Stimulated activated CD4-positive, alpha-beta T cell treated with anti-CD3 and anti-CD28 coated beads, Interleukin-4, amount 100 ng/mL, for 48 hours (primary cell): ENCODE results near the gene GFPT2.

ENCODE experiments used
- DNase-seq, 2 donors: peaks; one replicate each; pipeline ENCODE4 v3.0.0-alpha.2; 2020; ENCODE audit warnings: low read depth in 2 of 2

The GFPT2 gene

DNA sequence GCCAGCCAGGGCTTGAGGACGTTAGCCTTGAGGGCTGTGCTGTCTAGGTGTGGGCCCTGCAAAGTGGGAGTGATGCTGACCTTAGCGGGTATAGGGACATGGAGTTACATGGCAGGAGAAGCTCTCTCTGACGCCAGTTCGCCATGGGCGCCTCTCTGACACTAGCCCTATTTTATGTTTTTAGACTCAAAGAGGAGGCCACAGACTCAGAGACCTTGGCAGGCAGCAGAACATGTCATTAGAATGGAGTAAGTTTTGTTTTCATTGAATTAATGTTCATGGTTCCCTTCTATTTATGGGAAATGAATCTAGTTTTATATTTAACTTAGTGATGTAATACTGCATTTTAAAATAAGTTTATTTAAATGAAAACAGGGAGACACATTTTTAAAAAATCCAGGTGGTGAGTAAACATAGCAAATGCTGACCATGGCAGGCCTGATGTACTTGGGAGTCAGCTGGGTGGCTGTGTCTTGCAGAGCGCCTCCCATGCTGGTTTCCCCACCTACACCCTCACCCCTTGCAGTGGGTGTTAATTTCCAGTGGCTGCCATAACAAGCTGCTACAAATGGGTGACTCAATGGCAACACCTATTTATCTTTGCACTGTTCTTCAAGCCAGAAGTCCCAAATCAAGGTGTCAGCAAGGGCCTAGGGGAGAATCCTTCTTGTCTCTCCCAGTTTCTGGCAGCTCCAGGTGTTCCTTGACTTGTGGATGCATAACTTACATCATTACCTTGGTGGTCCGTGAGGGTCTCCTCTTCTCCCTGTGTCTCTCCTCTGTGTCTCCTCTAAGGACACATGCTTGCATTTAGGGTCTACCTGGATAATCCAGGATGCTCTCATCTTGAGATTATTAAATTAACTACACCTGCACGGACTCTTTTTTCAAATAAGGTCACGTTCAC, 25.6 kb upstream of the GFPT2 start:
- DNase-seq: no peak

DNA sequence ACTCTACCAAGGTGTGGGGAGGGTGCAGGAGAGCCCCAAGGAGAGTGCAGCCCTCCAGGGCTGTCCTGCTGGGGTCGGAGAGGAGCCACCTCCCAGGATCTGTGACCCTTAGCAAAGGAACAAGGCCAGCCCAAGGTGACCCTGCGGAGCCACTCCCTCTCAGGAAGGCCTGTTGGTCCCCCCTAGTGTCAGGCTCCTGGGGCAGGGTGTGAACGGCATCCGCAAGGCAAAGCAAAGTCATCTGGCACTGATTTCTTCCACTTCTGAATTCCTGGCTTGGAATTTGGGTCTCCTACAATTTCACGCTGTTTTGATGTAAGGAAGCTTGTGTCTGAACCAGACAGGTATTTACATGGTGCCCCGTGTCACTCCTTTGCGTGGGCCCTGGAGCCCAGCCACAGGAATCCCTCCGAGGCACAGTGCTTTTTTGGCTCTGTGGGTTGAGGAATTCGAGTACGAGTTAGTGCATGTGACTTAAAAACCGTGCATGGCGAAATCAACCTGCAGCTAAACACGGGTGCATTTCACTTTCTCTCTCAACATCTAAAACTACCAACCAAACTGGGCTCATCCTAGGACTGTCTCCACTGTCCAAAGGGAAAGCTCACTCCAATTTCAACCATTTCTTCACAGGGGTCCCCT, 24.5 kb upstream of the GFPT2 start:
- no peak for DNase-seq

DNA sequence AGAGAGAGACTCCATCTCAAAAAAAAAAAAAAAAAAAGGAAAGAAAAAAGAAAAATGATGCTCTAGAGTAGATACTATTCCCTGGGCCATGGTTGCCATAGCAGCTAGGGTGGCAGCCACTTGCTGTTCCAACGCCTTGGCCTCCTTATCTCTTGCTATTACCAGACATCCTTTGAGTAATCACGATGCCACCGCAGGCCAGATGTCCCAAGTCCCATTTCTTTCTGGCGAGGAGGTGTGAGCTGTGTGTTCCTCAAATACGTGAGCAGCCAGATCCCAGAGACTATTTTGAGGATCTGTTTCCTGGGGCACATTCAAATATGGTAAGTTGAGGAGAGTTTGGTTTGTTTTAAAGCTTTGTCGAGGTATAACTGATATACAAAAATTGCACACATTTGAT, 23.4 kb upstream of the GFPT2 start:
- no peak for DNase-seq

DNA sequence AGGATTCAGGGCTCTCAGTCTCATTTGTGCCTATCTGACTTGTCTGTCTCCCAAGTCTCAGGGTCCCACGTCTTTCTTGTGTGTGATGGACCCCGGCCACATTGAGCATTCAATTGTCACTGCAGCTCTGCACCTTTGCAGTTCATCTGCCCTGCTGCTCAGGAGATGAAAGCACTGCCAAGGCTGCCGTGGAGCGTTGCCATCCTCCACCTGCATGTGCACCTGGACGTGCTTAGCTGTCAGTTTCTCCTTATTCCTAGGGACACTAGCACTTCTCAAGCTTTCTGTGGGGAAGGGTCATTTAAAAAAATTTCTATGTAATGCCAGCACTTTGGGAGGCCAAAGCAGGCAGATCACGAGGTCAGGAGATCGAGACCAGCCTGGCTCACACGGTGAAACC, 22.8 kb upstream of the GFPT2 start:
- no peak for DNase-seq

DNA sequence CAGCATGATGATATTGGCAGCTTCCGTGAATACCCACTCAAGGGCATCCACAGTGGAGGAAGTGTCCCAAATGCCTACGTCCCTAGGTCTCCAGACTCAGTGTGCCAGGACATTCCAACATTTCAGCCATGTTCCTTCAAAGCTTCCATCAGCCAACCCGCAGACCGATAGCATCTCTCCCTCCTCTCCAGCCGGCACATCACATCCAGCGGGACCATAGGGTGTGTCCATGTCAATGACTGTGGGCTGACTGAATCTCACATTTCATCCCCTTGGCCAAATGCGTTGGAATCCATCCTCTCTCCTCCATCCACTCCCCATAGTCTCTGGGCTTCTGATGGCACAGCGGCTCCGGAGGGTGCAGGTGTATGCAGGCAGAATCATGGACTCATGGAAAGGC, 22.2 kb upstream of the GFPT2 start:
- no peak for DNase-seq

DNA sequence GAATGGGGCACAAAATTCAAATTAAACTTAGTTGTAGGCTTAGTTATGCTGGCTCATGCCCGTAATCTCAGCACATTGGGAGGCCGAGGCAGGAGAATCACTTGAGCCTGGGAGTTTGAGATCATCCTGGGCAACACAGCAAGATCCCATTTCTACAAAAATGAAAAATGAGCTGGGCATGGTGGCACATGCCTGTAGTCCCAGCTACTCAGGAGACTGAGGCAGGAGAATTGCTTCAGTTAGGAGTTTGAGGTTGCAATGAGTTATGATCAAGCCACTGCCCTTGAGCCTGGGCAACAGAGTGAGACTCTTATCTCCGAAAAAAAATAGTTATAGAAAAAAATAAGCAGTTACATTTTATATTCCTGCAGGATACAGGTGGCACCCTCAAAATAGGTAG, 20.7 kb upstream of the GFPT2 start:
- DNase-seq: no peak

DNA sequence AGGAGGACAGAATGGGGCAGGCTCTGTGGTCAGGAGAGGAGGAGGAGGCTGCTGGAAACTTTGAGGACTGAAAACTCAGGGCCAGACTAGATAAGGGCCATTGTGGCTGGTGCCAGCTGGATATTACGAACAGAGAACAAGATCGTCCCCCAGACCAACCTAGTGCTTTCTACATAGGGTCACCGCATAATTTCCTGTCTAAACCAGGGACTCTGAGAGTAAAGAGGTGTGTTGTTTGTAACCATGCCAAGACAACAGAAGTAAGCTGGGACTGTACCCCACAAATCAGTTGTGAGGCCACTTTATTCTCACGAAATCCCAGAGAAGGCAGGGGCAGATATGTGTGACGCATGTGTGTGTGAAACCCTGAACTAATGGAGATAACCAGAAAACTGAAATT, 20.3 kb upstream of the GFPT2 start:
- DNase-seq: no peak

DNA sequence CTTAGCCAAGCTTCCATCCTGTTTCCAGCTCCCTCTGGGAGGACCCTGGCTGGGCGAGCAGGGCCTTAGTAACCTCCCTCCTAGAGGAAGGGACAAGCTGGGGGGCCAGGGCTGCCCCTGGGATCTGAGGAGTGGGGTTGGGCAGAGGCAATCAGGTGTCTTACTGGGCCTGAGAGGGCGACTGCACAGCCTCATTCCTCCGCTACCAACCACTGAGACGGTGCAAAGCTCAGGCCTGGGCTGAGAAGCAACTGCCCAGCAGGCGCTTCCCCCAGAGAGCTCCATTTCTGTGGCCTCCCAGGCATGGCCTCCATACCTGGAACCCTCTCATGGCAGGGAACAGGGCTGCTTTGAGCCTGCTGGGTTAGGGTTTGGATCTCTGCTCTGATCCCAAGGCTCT, 18.8 kb upstream of the GFPT2 start:
- DNase-seq: no peak

DNA sequence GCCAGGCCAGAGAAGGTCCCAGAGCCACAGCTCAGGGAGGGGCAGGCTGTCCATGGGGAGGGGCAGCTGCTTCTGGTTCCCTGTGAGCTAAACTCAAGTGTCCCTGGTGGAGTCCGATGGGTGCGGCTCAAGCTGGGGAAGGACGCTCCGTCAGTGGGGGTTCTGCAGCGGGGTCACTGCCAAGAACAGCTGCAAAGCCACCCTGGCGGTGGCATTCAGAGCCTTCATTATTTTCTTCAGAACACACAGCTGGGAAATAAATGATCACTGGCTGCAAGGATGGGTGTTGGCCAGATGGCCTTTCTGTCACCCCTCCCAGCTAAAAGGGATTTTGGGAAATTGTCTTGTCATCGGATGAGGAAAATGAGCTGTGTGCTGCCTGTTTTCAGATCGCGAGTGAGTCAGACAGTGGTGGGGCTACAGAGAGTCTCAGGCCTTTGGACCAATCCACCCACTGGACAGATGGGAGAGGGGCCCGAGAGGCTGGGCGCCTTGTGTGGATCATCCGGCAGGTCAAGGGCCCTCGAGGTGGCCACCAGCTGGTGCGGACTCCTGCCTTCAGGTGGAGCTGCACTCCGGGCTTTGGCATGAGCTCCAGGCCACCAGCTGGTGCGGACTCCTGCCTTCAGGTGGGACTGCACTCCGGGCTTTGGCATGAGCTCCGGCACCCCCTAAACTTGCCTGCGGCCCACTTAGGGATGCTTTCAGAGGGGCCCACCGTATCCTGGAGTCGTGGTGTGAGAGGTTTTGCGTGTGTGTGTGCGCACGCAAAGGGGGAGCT, 17.9 kb upstream of the GFPT2 start:
- DNase-seq: no peak

DNA sequence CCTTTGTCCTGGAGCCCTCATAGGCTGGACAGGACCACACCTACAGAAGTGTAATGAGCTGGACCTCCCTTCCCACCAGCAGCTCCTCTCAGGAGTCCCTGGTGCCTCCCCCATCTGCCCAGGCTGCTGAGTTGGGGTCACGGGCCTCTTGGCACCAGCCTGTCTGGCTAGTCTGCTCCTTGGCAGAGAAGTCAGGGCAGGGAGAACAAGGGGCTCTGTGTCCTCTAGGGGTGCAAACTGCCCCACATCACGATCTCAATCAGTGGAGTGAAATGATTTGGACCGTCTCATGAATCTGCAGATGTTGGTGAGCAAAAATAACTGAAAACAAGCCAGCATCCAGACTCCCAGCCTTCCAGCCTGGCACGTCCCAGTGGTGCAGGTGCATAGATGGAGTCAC, 14.9 kb upstream of the GFPT2 start:
- DNase-seq: no peak

DNA sequence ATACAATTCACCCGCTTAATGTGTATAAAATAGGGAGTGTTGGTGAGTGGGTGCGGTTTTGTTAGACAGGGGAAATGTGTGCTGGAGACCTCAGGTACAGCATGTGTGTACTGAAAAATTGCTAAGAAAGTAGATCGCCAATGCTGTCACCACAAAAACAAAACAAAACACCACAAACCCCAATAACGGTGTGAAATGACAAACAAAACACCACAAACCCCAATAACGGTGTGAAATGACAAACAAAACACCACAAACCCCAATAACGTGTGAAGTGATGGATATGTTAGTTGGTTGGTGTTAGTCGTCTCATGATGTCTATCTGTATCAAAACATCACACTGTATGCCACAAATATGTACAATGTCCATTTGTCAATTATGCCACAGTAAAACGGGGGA, 14.2 kb upstream of the GFPT2 start:
- DNase-seq: no peak

DNA sequence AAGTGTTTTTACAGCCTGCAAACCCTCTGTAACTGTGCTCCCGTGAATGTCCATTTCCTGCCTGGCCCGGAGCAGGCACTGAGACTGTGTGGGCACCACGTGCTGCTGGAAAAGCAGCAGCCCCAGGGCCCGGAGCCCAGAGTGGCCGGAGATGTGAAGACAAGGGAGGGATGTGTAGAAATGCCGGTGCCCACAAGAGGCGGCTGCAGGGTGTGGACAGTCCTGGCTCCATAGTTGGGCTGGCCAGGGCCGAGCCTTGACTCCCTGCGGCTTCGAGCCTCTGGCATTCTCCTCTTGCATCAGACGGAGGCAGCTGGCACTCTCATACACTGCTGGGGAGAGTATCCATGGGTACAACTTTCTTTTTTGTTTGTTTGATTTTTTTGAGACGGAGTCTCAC, 13.2 kb upstream of the GFPT2 start:
- DNase-seq: no peak

DNA sequence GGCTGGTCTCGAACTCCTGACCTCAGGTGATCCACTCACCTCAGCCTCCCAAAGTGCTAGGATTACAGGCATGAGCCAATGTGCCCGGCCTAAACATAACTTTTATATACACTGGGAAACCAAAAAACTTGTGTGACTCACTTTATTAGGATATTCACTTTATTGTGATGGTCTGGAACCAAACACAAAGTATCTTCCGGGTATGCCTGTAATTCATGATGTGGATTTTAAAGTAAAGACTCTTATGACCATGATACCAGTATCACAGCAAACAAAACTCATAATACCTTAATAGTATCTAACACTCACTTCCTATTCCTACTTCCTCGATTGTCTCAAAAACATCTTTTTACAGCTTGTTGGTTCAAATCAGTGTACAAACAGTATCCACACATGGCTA, 12.7 kb upstream of the GFPT2 start:
- no peak for DNase-seq

DNA sequence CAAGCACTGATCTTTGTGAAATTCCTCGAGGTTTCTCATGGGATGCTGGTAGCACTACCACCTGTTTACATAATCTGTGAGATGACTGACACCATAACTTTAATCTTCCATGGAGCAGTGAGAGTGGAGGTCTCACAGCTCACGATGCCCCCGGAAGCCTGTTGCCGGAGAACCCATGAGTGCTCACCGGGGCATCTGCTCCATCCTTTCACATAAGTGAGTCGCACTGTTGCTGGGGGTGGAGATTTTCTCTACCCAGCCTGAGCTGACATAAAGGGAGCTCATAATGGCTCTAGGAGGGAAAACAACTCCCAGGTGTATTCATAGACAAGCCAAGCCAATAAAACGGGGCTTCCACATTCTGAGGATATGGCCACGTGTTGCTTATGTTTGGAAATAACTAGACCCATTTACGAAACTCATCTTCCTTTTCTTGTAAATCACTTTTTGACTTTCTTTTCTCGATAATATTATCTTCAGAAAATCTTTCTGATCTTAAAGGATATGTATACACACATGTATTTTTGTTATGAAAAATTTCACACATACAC, 11.2 kb upstream of the GFPT2 start:
- DNase-seq: no peak

DNA sequence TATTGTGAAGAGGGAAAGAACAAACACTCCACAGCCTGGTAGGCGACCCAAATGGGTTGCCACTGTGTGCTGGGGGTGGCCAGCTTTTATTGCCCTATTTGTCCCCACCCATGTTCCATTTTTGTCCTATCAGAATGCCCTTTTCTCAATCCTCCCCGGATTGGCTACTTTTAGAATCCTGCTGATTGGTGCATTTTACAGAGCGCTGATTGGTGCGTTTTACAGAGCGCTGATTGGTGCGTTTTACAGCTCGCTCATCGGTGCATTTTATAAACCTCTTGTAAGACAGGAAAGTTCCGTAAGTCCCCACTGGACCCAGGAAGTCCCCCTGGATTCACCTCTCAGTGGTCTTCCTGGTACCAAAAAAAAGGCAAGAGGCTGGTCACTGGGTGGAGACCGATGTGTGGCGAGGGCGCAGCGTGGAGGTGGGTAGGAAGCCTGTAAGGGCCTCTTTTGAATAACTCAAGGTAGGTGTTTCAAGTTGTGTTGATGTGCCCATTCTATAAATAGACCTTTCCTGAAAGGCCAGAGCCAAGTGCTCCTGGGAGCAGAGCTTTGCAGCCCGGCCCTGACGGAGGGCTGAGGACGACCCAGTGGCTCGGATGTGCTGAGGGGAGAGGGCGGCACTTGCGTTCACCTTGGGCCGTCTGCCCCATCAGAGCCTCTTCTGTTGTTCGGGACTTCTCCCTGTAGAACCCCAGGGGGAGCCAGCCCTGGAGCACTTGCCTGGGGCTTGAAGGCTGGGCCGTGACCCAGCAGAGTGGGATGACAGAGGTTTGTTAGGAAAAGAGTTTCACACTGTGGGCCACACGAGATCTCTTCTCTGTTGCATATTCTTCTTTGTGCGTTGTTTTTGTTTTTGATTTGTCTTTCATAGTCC, 7.2 kb upstream of the GFPT2 start:
- no peak for DNase-seq

DNA sequence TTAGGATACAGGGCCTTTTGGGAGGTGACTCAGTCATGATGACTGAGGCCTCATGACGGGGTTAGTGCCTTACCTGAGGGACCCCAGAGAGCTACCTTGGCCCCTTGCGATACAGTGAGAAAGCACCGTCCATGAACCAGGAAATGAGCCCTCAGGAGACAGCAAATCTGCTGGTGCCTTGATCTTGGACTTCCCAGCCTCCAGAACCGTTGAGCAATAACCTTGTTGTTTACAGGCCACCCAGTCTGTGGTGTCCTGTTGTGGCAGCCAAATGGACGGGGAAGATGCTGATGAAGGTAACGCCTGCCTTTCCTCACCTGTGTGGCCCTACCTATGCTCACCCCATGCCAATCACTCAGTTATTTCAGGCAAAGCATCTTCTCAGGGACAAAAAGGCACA, 5.6 kb upstream of the GFPT2 start:
- DNase-seq: no peak

DNA sequence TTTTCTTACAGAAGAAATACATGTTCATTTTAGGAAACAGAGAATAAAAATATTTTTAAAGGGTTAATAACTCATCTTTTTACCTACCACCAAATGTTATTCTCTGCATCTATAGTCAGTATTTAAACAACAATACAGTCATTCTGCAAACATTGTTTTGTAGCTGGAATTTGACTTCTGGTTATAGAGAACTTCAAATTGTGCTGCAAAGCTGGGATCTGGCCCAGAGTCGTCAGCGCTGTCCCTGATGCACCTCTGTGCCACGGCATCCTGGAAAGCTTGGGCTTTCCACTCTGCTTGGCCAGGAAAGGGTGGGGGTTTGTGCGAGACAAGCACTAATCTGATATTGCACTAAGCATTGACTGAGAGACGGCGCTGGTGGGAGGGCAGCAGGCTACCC, 5.0 kb upstream of the GFPT2 start:
- DNase-seq: no peak

DNA sequence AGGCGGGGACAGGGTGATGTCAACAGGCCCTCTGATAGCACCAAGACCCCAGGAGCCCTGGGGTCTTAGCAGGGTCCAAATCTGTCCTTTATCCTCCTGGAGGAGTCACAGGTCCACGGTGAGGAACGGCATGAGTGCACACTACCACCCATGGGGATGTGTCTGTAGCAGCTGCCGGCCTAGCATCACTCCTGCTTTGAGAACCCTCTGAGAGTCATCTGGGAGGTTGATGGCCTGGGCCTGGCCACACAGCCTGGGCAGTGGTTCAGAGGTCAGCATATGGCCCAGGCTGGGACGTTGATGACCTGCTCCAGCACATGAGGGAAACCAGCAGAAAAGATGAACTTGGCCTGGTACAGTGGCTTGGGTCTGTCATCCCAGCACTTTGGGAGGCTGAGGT, 1.8 kb upstream of the GFPT2 start:
- no peak for DNase-seq

DNA sequence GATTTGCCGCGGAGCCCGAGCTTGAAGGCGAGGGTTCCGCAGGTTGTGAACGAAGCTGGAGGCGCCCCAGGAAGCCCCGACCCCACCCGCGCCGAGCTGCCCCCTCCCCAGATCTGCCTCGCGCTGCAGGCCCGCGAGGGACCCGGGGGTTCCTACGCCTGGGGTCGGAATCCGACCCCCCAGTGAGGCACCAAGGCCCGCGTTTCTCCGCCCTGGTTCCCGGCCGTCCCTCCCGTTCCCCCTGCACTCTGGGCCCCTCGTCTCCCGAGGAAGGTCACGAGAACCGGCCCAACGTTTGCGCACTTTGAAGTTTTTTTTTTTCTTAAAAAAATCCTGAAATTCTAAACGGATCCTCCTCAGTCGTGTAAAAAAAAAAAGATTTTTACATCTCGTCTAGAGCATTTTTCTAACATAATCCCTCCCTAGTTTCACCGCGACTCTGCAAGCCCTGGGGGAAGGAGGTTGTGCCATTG, 880 bp upstream of the GFPT2 start:
- DNase-seq: no peak

DNA sequence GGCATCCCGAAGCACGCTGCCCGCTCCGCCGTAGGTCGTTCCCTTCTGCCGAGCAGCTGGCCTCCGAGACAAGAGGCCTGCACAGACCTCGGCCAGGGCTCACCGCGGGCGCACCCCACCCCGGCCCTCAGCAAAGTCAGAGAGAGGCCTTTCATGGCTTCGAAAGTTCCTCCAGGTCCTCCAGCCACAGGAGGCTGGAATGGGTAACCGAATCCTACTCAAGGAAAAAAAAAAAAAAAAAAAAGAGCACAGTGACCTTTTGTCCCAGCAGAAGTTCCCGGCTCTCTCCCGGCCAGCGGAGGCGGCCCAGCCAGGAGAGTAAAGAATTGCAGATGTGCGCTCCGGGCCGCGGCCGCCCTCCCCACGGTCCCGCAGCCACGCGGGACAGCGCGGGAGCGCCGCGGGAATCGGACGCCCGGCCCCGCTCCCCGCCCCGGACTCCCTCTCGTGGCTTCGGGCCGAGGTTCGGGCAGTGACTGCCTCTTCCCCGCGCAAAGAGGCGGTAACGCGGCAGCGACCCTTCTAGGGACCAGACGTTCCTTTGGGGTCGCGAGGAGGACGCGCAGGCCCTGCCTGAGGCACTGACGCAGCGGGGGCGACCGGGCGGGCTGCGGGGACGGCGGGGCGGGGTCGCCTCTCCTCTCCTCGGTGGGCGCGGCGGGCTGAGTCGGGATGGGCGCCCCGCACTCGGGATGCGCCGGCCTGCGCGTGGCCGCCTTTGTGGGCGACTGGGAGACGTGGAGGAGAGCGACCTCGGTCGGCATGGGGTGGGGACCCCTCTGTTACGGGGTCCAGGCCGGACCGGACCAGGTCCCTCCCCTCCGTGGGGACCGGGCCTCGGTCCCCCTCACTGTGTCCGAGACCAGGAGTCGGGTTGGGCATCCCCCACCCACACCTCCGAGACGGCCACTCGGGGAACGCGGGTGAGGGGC, 754 bp downstream of the GFPT2 start:
- no peak for DNase-seq
